ENCODE data around the gene OR5AC2.

OR5AC2 gene, protein sequence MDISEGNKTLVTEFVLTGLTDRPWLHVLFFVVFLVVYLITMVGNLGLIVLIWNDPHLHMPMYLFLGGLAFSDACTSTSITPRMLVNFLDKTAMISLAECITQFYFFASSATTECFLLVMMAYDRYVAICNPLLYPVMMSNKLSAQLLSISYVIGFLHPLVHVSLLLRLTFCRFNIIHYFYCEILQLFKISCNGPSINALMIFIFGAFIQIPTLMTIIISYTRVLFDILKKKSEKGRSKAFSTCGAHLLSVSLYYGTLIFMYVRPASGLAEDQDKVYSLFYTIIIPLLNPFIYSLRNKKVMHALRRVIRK

DNA sequence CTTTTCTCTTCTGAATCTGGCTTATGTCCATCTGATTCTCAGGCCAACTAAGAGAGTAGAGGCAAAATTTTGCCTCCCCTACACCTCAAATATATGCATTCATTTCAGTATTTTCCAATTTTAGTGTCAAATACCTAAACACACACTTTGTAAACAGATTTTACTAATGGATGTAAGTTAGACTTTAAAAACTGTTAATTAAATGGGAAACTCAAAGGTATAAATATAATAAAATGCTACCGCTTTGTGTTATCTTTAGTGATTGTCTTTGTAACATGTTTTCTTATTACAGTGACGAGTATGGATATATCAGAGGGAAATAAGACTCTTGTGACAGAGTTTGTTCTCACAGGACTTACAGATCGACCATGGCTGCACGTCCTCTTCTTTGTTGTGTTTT is at the start of gene OR5AC2:
Gene OR5AC2, plus strand, starts transcription at position 301 of the 400 bp plus-strand sequence. Its CDS starts 0 bp downstream, at position 301.
- DNase-seq, result no peak

DNA sequence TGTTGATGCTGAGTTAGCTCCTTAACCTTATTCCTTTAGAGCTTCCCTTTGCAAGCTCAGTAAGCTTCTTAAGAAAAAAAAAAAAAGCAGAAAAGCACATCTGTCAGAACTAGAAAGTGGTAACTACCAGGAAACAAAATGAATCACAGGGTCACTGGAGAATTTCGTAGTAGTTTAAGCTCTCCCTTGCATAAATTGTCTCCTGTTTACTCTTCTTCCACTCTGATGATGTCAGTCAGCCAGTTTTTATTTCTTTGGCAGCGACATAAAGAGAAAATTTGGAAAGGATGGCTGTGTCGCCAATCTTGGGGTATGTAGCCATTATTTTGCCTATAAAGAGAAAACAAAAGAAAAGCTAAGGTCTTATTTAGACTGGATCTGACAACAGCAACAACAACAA is 48.7 kb upstream of the OR5AC2 start:
- no peak for DNase-seq

DNA sequence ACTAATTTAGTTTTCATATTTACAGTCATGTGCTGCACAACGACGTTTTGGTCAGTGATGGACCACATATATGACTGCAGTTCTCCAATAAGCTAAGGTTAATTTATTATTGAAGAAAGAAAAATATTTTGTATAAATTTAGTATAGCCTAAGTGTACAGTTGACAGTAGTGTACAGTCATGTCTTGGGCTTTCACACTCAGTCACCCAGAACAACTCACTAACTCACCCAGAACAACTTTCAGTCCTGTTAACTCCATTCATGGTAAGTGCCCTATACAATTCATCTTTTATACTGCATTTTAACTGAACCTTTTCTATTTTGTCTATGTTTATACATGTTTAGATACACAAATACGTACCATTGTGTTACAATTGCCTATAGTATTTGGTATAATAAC is 48.1 kb upstream of the OR5AC2 start:
- DNase-seq, result no peak

DNA sequence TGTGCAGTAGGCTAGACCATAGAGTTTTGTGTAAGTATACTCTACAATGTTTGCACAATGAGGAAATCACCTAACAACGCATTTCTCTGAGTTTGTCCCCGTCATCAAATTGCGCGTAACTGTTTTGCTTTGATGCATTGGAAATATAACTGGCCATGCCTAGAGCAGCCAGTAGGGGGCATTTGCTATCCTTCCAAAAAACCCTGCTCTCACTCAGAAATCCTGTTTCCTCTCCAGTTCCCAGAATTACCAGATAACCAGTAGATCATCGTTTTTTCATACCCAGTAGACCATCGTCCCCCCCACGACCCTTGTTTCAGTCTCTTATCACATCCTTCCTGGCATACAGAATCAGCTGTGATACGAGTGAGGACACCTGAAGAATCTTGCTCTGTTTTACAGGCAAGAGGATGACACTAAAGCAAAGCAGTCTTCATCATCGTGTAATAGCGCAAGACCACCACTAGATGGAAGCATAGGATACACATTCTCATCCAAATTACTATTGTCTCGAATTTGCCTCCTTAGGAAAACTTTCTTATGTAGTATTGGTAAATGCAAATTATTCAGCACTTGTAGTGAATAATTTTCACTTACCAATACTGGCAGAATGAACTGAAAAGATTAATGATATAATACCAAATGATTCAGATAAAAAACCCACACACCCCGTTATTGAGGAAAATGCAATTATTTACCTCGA is 47.5 kb upstream of the OR5AC2 start:
- DNase-seq, result peak; percentile 76

DNA sequence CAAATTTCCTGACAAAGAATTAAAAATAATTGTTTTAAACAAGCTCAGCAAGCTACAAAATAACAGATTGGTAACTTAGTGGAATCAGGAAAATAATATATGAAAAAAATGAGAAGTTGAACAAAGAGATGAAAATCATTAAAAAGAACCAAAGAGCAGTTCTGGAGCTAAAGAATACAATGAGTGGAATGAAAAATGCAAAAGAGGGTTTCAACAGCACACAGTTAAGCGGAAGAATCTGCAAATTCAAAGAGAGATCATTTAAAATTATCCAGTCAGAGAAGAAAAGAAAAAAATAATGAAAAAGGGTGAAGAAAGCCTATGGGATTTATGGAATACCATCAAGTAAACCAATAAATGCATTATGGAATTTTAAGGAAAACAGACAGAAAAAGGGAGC is 45.6 kb upstream of the OR5AC2 start:
- no peak for DNase-seq

DNA sequence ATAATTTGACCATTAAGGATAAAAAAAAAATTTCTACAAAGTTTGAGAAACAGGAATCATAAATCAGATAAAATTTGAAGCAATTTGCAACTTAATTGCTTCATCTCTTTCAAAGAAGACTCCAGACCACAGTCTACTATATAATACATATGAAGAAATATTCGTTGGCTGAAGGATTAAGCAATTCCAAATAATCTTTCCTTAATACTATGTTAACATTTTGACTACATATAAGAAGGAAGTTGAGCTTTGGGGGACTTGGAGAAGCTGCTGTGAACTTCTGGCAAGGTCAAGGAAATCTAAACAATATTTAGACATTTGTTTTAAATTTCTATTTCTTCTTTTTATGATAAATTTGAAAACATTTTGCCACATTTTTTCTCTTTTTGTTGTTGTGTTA is 38.4 kb upstream of the OR5AC2 start:
- DNase-seq, result no peak

DNA sequence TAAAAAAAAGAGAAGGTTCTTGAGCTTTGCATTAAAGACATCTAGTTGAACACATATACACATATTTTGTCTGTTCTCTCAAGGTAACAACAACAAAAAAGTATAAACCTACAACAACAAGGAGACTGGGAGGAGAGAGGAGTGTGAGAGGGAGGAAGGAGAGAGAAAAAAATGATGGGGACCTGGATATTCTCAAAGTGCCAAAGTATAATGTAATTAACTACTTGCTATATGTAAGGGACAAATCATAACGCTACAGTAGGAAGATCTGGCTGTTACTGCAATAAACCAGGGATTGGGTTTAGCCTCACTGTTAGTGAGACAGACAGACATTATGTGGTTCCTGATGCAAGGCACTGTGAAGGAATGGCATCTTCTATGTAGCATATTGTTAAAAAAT is 37.7 kb upstream of the OR5AC2 start:
- no peak for DNase-seq

DNA sequence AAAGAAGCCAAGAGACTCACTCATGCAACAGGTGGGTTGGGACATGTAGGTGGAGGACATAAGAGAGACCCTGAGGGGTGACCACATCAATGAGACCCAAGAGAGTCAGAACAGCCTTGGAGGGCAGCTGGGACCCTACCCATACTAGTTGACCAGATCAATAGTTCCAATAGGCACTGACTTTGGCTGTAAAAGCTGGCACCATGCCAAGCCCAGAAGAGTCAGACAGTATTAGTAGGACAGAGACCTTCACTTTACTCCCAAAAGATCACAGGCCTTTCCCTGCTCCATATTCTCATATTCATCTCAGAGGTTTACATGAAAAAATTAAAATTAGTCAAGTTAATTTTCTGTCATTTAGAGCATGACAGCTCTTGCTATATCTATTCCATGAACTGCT is 30.9 kb upstream of the OR5AC2 start:
- no peak for DNase-seq

DNA sequence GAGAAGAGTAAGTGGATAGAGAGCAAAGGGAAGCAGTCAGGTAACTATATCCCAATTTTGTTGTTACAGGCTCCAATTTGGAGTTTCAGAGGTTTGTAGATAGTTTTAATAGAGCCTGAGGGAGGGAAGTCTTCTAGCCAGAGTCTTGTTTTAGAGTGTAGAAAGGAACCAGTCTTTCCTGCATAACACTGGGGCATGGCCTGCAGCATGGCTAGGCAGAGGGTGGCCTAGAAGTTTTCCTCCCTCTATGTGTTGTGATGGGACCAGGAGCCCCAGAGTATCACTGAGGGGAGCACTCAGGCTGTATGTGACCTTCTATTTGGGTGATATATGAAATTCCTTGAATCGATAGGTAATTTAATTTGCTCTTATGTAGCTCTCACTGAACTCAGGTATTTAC is 29.3 kb upstream of the OR5AC2 start:
- no peak for DNase-seq

DNA sequence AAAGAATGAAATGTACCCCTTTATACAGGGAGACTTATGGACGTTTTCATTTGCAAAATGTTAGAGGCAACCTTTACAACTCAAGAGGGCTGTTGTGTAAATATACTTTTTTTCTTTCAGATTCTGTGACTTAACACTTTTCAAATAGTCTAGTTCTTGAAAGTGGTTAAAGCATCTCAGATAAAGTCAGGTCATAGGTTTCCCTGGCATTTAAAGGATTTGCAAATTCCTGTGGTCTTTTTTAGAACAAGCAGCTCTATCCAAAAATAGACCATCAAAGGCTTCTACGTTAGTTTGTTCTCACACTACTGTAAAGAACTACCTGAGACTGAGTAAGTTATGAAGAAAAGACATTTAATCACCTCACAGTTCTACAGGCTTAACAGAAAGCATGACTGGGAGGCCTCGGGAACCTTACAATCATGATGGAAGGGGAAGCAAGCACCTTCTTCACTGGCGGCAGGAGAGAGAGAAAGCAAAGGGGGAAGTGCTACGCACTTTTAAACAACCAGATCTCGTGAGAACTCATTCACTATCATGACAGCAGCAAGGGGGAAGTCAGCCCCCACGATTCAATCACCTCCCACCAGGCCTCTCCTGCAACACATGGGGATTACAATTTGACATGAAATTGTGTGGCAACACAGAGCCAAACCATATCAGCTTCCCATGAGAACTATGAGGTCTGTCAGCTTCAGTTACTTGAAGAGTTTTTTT is 28.6 kb upstream of the OR5AC2 start:
- no peak for DNase-seq

DNA sequence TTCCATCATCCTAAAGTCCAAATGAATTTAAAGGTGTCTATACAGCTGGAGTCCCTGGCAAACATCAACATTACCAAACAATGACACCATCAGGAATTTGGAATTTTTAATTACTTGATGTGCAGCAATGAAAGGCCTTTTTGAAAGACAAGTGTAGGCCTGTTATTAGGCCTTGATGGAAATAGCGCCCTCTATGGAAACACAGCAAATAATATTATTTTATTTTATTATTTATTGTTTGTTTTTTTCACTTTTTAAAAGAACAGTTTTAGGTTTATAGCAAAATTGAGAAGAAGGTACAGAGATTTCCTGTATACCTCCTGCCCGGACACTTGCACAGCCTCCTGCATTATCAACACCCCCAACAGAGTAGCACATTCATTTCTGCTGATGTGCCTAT is 18.1 kb upstream of the OR5AC2 start:
- no peak for DNase-seq

DNA sequence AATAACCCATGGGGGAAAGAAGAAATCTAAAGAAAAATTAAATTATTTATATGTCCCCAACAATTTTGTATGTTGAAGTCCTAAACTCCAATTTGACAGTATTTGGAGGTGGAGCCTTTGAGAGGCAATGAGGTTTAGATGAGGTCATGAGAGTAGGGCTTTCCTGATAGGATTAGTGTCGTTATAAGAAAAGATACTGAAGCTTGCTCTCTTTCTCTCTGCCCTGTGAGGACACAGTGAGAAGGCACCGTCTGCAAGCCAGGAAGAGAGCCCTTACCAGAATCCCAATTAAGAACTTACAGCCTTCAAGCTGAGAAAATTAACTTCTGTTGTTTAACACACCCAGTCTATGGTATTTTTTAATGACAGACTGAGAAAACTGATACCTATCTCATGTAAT is 16.1 kb upstream of the OR5AC2 start:
- DNase-seq, result no peak

DNA sequence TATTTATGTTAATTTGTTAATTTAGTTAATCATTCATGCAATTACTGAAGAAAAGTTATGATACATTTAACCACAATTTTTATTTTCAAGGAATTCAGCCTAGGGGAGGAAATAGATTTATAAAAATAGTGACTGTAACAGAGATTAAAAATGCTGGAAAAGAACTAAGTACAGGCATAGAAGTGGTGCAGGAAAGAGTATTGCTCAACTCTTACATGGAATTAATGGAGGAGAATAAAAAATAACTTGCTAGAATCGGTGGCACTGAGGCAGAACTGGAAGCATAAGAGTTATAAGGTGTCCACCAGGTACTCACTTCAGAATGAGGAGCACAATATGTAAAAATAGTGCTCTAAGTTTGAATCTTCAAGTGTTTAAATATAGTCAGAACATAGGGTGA is 13.5 kb upstream of the OR5AC2 start:
- no peak for DNase-seq

DNA sequence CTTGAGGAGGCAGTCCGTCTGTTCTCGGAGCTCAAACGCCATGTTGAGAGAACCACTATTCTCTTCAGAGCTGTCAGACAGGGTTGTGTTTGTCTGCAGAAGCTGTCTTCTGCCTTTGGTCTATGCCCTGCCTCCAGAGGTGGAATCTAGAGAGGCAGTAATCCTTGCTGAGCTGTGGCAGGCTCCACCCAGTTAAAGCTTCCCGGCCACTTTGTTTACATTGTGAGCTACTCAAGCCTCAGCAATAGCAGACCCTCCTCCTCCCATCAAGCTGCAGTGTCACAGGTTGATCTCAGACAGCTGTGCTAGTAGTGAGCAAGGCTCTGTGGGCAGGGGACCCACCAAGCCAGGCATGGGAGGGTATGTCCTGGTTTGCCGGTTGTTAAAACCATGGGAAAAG is 8.9 kb downstream of the OR5AC2 start:
- DNase-seq, result no peak

DNA sequence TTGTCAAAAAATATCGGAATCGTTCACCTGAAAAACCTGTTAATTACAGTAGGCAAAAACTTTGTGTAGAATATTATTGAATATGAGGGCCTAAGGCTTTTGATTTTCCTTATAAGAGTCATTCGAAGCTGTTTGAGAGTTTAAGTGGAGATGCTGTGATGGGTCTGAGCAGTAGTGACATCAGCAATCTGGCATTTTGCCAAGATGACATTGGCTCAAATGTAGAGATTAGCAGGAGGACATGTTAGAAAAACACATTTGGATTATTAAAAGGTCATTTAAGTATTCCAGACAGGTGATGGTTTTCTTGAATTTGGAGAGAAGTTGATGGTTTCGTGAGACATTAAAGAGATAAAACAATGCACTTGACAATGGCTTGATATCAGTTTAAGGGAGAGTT is 12.9 kb downstream of the OR5AC2 start:
- no peak for DNase-seq

DNA sequence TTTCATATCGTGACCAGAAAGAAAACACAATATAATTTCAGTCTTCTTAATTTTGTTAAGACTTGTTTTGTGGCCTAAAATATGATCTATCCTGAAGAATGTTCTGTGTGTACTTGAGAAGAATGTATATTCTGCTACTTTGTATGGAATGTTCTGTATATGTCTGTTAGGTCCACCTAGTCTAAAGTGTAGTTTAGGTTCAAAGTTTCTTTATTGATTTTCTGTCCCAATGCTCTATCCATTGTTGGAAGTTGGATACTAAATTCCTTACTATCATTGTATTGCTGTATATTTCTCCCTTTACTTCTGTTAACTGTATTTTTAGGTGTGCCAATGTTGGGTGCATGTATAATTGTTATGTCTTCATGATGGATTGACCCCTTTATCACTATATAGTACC is 21.2 kb downstream of the OR5AC2 start:
- DNase-seq, result no peak

DNA sequence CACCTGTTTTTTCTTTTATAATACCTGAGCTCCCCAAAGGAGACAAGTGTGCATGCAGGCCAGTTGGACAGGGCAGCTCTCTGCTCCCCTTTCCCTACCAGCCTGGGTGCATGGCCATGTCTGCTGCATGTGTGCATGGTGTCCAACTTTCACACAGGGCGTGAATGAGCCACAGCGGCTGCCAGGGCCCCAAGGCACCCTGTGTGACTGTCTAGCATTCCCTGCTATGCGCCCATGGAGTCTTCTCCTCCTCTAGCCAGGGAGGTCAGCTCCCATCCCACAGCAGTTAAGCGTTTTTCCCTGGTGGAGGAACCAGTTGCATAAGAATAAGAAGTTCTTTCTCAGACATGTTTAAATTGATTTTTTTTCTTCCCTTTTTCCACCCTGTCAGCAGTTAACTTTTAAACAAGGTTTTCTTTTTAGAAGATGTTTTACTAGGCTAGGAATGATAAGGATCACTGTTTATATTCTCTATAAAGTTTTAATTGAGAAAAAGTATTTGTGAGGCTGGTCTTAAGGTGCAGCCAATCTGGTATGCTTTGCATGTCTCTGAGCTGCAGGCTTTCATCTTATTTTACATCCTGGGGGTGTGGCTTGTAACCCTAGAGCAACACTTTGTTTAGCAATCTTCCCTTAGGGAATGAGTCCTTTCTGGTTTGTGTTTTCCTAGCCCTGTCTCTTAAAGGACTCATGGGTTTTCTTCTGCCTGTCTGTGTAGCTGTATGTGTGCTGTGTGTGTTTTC is 23.0 kb downstream of the OR5AC2 start:
- DNase-seq, result no peak

DNA sequence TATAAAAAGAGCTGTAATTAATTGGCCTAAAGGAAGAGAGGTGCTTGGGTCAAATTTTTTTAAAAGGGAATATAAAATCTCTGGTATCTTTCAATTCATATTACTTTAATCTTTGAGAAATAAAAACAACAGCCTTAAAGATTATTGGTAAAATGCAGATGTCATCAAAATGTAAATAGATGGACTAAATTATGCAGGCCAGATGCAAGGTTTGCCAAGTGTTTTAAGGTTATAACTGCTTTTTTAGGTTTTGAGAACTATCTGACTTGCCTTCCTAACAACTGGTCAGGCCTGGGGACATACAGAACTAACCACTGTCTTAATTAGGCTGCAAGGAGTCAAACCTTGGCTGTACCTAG is 23.6 kb downstream of the OR5AC2 start:
- DNase-seq, result no peak

DNA sequence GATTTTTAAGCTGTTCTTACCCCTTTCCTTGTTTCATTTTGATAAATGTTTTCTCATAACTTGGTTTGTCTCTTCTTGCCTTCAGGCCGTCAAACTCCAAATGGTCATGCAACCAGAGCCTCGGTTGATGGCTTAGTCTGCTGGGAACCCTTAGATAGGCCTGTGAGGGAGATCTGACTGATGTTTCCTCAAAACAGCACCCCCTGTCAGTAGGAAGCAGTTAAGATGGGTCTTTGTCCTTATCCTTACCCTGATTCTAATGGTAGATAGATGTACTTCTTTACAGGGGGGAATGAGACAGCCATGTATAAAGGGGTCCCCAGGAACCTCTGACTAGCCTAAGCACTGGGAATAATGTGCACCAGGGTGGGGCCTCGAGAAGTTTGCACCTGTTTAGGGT is 27.3 kb downstream of the OR5AC2 start:
- no peak for DNase-seq

DNA sequence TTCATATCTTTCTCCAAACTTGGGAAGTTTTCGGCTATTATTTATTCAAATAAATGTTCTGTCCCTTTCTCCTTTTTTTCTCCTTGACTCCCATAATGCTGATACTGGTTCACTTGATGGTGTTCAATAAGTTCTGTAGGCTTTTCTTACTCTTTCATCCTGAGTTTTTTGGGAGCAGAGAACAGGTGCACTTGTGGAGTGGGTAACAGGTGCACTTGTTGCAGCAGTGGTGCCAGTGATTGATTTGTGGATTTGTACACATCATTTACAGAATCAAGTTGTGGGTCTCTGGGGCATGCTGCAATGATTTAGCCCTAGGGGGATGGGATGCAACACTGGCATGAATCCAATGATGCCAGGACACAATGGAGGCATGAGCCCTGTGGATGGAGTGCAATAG is 28.7 kb downstream of the OR5AC2 start:
- no peak for DNase-seq

DNA sequence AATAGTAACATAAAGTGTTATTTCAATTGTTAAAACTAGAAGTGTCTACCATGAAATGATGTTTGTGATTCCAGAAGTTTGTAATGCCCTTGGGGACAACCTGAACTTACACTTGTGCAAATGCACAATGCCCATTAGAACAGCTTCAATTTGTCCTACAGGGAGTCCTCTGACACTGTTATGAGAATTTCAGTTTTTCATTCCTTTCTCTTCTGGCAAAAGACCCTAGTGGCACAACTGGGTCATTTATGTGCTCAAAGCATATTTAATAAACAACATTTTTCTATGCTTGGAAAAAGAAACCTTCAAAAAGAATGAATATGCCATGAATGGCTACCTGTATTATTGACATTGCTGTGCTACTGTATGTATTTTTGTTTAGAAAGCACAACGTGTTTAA is 43.4 kb downstream of the OR5AC2 start, which contains the start of gene OR5H1:
Gene OR5H1, plus strand, starts transcription at position 301 of the 400 bp plus-strand sequence. CDS start 1,977 bp downstream, outside the sequence.
- no peak for DNase-seq

DNA sequence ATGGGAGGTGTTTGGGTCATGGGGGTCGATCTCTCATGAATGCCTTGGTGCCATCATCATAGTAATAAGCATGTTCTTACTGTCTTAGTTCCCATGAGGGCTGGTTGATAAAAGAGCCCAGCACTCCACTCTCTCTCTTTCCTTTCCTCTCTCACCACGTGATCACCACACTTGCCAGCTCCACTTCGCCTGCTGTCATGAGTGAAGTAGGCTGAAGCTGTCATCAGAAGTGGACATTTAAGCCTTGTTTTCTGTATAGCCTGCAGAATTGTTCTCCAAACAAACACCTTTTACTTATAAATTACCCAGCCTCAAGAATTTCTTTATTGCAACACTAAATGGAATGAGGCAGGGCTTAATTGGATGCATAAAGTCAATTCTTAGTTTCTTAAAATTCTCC is 49.7 kb downstream of the OR5AC2 start:
- DNase-seq, result no peak

All from activated CD8-positive, alpha-beta memory T cell treated with anti-CD3 and anti-CD28 coated beads, Interleukin-2, amount 50 U/mL, for 48 hours (primary cell).